SK-N-SH treated with all-trans-retinoic acid at 6 μM for 48 hours (cell line): ENCODE data around the gene MYO1H.

Experiments
- ATAC-seq: fragments of 200-7000 bp; cut with Tn5 transposase; 3 replicates; pipeline ENCODE4 v1.9.1; 2020; ENCODE audit warnings: mild to moderate bottlenecking, moderate library complexity
- ARNTL ChIP-seq: fragments of 450-650 bp; formaldehyde crosslinking; IDR thresholded peaks from 2 replicates; pipeline ENCODE4 v1.5.0; 2020; ENCODE audit warnings: low read depth, mild to moderate bottlenecking, moderate library complexity, borderline replicate concordance
- BACH2 ChIP-seq: fragments of 250-450 bp; sonication (Bioruptor Pico); IDR thresholded peaks from 2 replicates; pipeline ENCODE4 v1.9.0; 2021; ENCODE audit warnings: mild to moderate bottlenecking, borderline replicate concordance
- CSDC2 ChIP-seq: fragments of 250-450 bp; sonication (Bioruptor Pico); IDR thresholded peaks from 2 replicates; pipeline ENCODE4 v1.5.0; 2020; ENCODE audit warnings: mild to moderate bottlenecking, moderate library complexity
- ESRRG ChIP-seq: fragments of 250-450 bp; sonication (Bioruptor Pico); IDR thresholded peaks from 2 replicates; pipeline ENCODE4 v1.6.1; 2021; ENCODE audit warnings: mild to moderate bottlenecking
- GLIS3 ChIP-seq: fragments of 250-450 bp; sonication (Bioruptor Pico); IDR thresholded peaks from 2 replicates; pipeline ENCODE4 v1.5.0; 2020; ENCODE audit warnings: mild to moderate bottlenecking, moderate library complexity
- ISL1 ChIP-seq: fragments of 250-450 bp; sonication (Bioruptor Pico); IDR thresholded peaks from 2 replicates; pipeline ENCODE4 v2.1.2; 2022; ENCODE audit warnings: mild to moderate bottlenecking, moderate library complexity
- OSR1 ChIP-seq: fragments of 250-450 bp; sonication (Bioruptor Pico); IDR thresholded peaks from 2 replicates; pipeline ENCODE4 v1.8.0; 2022; ENCODE audit warnings: moderate library complexity, mild to moderate bottlenecking, inconsistent platforms
- PPARA ChIP-seq: fragments of 250-450 bp; sonication (Bioruptor Pico); IDR thresholded peaks from 2 replicates; pipeline ENCODE4 v1.5.0; 2020; ENCODE audit warnings: mild to moderate bottlenecking, borderline replicate concordance
- RARB ChIP-seq: fragments of 250-450 bp; sonication (Bioruptor Pico); IDR thresholded peaks from 2 replicates; pipeline ENCODE4 v1.8.0; 2021; ENCODE audit warnings: mild to moderate bottlenecking, moderate library complexity
- SNAI2 ChIP-seq: fragments of 250-450 bp; sonication (Bioruptor Pico); IDR thresholded peaks from 2 replicates; pipeline ENCODE4 v1.5.0; 2020; ENCODE audit warnings: mild to moderate bottlenecking, moderate library complexity
- TCF4 ChIP-seq: fragments of 250-450 bp; sonication (Bioruptor Pico); IDR thresholded peaks from 2 replicates; pipeline ENCODE4 v1.8.0; 2021; ENCODE audit warnings: mild to moderate bottlenecking, moderate library complexity, borderline replicate concordance
- TOX ChIP-seq: fragments of 250-450 bp; sonication (Bioruptor Pico); IDR thresholded peaks from 2 replicates; pipeline ENCODE4 v1.8.0; 2021; ENCODE audit warnings: mild to moderate bottlenecking, moderate library complexity, borderline replicate concordance
- ZC3H10 ChIP-seq: fragments of 250-450 bp; sonication (Bioruptor Pico); IDR thresholded peaks from 2 replicates; pipeline ENCODE4 v1.5.1; 2021; ENCODE audit warnings: mild to moderate bottlenecking, moderate library complexity
- ZFP3 ChIP-seq: fragments of 250-450 bp; sonication (Bioruptor Pico); IDR thresholded peaks from 2 replicates; pipeline ENCODE4 v1.5.0; 2020; ENCODE audit warnings: mild to moderate bottlenecking, moderate library complexity
- ZFP30 ChIP-seq: fragments of 450-650 bp; formaldehyde crosslinking; IDR thresholded peaks from 2 replicates; pipeline ENCODE4 v1.5.0; 2022; ENCODE audit warnings: mild to moderate bottlenecking, moderate library complexity
- ZNF565 ChIP-seq: fragments of 450-650 bp; formaldehyde crosslinking; conservative IDR thresholded peaks from 2 replicates; pipeline ENCODE4 v1.5.0; 2020; ENCODE audit warnings: low read depth, mild to moderate bottlenecking, moderate library complexity
- ZNF70 ChIP-seq: fragments of 450-650 bp; formaldehyde crosslinking; IDR thresholded peaks from 2 replicates; pipeline ENCODE4 v1.5.0; 2020; ENCODE audit warnings: mild to moderate bottlenecking, moderate library complexity
- ZNF8 ChIP-seq: fragments of 450-650 bp; formaldehyde crosslinking; IDR thresholded peaks from 2 replicates; pipeline ENCODE4 v1.5.0; 2020; ENCODE audit warnings: mild to moderate bottlenecking, moderate library complexity
- TF ChIP-seq, protein P1 (sequence below): fragments of 250-450 bp; sonication (Bioruptor Pico); IDR thresholded peaks from 2 replicates; pipeline ENCODE4 v1.8.0; 2020; ENCODE audit warnings: mild to moderate bottlenecking, moderate library complexity, borderline replicate concordance
- TF ChIP-seq, protein P2 (sequence below): fragments of 250-450 bp; sonication (Bioruptor Pico); IDR thresholded peaks from 2 replicates; pipeline ENCODE4 v1.5.1; 2020; ENCODE audit warnings: low read depth, mild to moderate bottlenecking, moderate library complexity
- TF ChIP-seq, protein P3 (sequence below): fragments of 250-450 bp; sonication (Bioruptor Pico); IDR thresholded peaks from 2 replicates; pipeline ENCODE4 v1.5.1; 2021; ENCODE audit warnings: mild to moderate bottlenecking, moderate library complexity
- TF ChIP-seq, protein P4 (sequence below): fragments of 250-450 bp; sonication (Bioruptor Pico); IDR thresholded peaks from 2 replicates; pipeline ENCODE4 v1.8.0; 2021; ENCODE audit warnings: low read depth, mild to moderate bottlenecking, moderate library complexity, borderline replicate concordance
- TF ChIP-seq, protein P5 (sequence below): fragments of 250-450 bp; sonication (Bioruptor Pico); IDR thresholded peaks from 2 replicates; pipeline ENCODE4 v1.5.0; 2020; ENCODE audit warnings: mild to moderate bottlenecking, moderate library complexity

Gene MYO1H

DNA sequence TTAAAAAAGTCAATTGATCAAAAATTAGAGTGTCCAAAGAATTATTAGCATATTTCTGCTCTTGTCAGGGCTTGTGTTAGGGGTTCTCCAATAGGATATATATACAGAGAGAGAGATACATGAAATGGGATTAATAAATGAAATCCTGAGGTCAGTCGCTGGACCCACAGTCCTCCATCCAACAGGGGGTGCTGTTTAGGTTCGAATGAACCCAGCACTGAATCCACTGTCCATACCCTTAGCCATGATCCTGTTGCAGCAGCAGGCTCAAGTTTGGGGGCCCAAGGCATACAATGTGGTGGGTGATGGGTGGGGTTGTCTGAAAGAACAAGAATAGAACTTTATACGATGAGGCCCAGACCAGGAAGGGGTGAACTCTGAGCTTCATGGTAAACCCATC, 780 bp upstream of the MYO1H start:
- no peak for ATAC-seq
- TF ChIP-seq ZNF565 (no peak), TCF4 (CRISPR knock-in tag) (no peak), ARNTL (CRISPR knock-in tag) (no peak), BACH2 (CRISPR knock-in tag) (no peak), CSDC2 (no peak), ZNF8 (CRISPR knock-in tag) (no peak), ZC3H10 (CRISPR knock-in tag) (no peak), ISL1 (CRISPR knock-in tag) (no peak), ESRRG (CRISPR knock-in tag) (no peak), ZFP30 (no peak), RARB (CRISPR knock-in tag) (no peak), ZFP3 (CRISPR knock-in tag) (no peak), TOX (CRISPR knock-in tag) (no peak)
- TF ChIP-seq, protein P1, sequence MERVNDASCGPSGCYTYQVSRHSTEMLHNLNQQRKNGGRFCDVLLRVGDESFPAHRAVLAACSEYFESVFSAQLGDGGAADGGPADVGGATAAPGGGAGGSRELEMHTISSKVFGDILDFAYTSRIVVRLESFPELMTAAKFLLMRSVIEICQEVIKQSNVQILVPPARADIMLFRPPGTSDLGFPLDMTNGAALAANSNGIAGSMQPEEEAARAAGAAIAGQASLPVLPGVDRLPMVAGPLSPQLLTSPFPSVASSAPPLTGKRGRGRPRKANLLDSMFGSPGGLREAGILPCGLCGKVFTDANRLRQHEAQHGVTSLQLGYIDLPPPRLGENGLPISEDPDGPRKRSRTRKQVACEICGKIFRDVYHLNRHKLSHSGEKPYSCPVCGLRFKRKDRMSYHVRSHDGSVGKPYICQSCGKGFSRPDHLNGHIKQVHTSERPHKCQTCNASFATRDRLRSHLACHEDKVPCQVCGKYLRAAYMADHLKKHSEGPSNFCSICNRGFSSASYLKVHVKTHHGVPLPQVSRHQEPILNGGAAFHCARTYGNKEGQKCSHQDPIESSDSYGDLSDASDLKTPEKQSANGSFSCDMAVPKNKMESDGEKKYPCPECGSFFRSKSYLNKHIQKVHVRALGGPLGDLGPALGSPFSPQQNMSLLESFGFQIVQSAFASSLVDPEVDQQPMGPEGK: no peak
- TF ChIP-seq, protein P2, sequence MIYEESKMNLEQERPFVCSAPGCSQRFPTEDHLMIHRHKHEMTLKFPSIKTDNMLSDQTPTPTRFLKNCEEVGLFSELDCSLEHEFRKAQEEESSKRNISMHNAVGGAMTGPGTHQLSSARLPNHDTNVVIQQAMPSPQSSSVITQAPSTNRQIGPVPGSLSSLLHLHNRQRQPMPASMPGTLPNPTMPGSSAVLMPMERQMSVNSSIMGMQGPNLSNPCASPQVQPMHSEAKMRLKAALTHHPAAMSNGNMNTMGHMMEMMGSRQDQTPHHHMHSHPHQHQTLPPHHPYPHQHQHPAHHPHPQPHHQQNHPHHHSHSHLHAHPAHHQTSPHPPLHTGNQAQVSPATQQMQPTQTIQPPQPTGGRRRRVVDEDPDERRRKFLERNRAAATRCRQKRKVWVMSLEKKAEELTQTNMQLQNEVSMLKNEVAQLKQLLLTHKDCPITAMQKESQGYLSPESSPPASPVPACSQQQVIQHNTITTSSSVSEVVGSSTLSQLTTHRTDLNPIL (CRISPR knock-in tag): no peak
- TF ChIP-seq, protein P3, sequence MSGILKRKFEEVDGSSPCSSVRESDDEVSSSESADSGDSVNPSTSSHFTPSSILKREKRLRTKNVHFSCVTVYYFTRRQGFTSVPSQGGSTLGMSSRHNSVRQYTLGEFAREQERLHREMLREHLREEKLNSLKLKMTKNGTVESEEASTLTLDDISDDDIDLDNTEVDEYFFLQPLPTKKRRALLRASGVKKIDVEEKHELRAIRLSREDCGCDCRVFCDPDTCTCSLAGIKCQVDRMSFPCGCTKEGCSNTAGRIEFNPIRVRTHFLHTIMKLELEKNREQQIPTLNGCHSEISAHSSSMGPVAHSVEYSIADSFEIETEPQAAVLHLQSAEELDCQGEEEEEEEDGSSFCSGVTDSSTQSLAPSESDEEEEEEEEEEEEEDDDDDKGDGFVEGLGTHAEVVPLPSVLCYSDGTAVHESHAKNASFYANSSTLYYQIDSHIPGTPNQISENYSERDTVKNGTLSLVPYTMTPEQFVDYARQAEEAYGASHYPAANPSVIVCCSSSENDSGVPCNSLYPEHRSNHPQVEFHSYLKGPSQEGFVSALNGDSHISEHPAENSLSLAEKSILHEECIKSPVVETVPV (CRISPR knock-in tag): no peak

DNA sequence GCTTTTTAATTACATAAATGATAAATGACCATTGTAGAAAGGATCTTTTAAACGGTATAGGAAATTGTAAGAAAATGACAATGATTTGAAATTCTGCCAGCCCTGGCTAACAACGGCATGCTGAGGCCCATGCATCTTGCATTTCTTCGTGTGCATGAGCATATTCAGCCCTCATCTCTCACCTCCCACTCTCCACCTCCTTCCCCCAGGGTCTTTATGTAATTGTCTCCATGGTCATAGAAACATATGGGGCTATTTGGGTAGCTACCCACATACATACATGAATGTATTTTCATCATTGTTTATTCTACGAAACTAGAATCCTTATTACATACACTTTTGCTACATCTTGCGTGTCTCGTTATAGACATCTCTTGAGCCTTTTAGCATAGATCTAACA, 4.5 kb downstream of the MYO1H start:
- no peak for ATAC-seq
- TF ChIP-seq ZNF70 (no peak), ESRRG (CRISPR knock-in tag) (no peak), ISL1 (CRISPR knock-in tag) (no peak), ARNTL (CRISPR knock-in tag) (no peak), PPARA (CRISPR knock-in tag) (no peak), CSDC2 (no peak), GLIS3 (CRISPR knock-in tag) (no peak), OSR1 (no peak), ZC3H10 (CRISPR knock-in tag) (no peak)

DNA sequence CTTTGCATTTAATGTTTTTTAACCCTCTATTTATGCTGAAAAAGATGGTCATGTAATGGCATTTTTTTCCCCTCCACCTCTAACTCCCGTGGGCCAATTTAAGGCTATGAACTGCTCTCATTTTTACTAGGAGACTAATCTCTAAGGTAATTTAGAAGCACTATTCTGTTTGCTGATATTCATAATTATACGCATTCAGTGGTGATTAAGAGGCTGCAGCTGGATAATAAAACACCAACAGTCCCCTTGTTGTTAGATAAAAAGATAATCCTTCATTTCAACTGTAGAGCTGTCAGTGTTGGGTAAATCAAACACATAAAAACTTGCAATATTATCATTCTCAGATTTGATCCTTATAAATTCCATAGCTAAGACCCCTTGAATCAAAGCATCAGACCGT, 8.9 kb downstream of the MYO1H start:
- TF ChIP-seq, protein P2 (CRISPR knock-in tag): no peak
- TF ChIP-seq, protein P4, sequence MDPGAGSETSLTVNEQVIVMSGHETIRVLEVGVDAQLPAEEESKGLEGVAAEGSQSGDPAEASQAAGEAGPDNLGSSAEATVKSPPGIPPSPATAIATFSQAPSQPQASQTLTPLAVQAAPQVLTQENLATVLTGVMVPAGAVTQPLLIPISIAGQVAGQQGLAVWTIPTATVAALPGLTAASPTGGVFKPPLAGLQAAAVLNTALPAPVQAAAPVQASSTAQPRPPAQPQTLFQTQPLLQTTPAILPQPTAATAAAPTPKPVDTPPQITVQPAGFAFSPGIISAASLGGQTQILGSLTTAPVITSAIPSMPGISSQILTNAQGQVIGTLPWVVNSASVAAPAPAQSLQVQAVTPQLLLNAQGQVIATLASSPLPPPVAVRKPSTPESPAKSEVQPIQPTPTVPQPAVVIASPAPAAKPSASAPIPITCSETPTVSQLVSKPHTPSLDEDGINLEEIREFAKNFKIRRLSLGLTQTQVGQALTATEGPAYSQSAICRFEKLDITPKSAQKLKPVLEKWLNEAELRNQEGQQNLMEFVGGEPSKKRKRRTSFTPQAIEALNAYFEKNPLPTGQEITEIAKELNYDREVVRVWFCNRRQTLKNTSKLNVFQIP (CRISPR knock-in tag): no peak
- TF ChIP-seq ZNF70 (no peak), SNAI2 (CRISPR knock-in tag) (no peak)
- TF ChIP-seq, protein P5, sequence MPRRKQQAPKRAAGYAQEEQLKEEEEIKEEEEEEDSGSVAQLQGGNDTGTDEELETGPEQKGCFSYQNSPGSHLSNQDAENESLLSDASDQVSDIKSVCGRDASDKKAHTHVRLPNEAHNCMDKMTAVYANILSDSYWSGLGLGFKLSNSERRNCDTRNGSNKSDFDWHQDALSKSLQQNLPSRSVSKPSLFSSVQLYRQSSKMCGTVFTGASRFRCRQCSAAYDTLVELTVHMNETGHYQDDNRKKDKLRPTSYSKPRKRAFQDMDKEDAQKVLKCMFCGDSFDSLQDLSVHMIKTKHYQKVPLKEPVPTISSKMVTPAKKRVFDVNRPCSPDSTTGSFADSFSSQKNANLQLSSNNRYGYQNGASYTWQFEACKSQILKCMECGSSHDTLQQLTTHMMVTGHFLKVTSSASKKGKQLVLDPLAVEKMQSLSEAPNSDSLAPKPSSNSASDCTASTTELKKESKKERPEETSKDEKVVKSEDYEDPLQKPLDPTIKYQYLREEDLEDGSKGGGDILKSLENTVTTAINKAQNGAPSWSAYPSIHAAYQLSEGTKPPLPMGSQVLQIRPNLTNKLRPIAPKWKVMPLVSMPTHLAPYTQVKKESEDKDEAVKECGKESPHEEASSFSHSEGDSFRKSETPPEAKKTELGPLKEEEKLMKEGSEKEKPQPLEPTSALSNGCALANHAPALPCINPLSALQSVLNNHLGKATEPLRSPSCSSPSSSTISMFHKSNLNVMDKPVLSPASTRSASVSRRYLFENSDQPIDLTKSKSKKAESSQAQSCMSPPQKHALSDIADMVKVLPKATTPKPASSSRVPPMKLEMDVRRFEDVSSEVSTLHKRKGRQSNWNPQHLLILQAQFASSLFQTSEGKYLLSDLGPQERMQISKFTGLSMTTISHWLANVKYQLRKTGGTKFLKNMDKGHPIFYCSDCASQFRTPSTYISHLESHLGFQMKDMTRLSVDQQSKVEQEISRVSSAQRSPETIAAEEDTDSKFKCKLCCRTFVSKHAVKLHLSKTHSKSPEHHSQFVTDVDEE (CRISPR knock-in tag): no peak
- no peak for ATAC-seq
